A673 (cell line): Measurements from ENCODE around the gene ANKRD44. TPM values are rescaled to one million over a fixed set of nuclear protein-coding genes. Genes with fewer than 3 reads are reported as not detected.

Source experiments
- BruUV-seq: library from RNA; stranded (reverse); fragments of 400-500 nt; replicated peaks from 2 replicates; lab custom pipeline; 2021; lab: Mats Ljungman, UMichigan
- CTCF ChIA-PET: fragments of 300-600 bp; sonication (Branson Sonifier 250); formaldehyde crosslinking; loops from one replicate; lab custom pipeline; 2022; ENCODE audit warnings: antibody characterized with exemption; lab: Charles Lee
- POLR2A ChIA-PET: fragments of 300-600 bp; sonication (Branson Sonifier 250); formaldehyde crosslinking; loops from one replicate; lab custom pipeline; 2022; ENCODE audit warnings: antibody characterized with exemption; ENCODE audit not compliant: low non-redundant PET; lab: Charles Lee
- DNase-seq: peaks from one replicate; pipeline ENCODE4 v3.0.0-alpha.2; 2015; ENCODE audit warnings: low spot score
- H3K27ac ChIP-seq: fragments of 200-600 bp; sonication (generic); 2 replicates; pipeline ENCODE4 v1.5.1; 2016; ENCODE audit warnings: mixed run types, low read depth, mild to moderate bottlenecking, mixed read lengths, antibody characterized with exemption, low read length; ENCODE audit not compliant: poor library complexity, severe bottlenecking
- H3K27me3 ChIP-seq: fragments of 200-600 bp; sonication (generic); replicated peaks from 2 replicates; pipeline ENCODE4 v1.6.1; 2017; ENCODE audit warnings: mixed run types, low read depth, mild to moderate bottlenecking, mixed read lengths, antibody characterized with exemption, low read length; ENCODE audit not compliant: insufficient read depth, poor library complexity
- H3K36me3 ChIP-seq: fragments of 200-600 bp; sonication (generic); 2 replicates; pipeline ENCODE4 v1.6.1; 2016; ENCODE audit warnings: mixed run types, mild to moderate bottlenecking, mixed read lengths, antibody characterized with exemption, low read length; ENCODE audit not compliant: insufficient read depth, poor library complexity, severe bottlenecking
- H3K4me1 ChIP-seq: fragments of 200-600 bp; sonication (generic); 2 replicates; pipeline ENCODE4 v1.6.1; 2017; ENCODE audit warnings: mixed run types, mild to moderate bottlenecking, mixed read lengths, antibody characterized with exemption, low read length; ENCODE audit not compliant: insufficient read depth, poor library complexity, severe bottlenecking
- H3K4me3 ChIP-seq: fragments of 200-600 bp; sonication (generic); 2 replicates; pipeline ENCODE4 v1.5.1; 2016; ENCODE audit warnings: low read depth, mixed run types, mild to moderate bottlenecking, mixed read lengths, low read length; ENCODE audit not compliant: poor library complexity, severe bottlenecking
- H3K9me3 ChIP-seq: fragments of 200-600 bp; sonication (generic); 2 replicates; pipeline ENCODE4 v1.6.1; 2016; ENCODE audit warnings: mixed run types, low read depth, mild to moderate bottlenecking, mixed read lengths, antibody characterized with exemption, low read length; ENCODE audit not compliant: poor library complexity, severe bottlenecking
- CTCF ChIP-seq: fragments of 300-800, 200-600 bp; sonication (generic); conservative IDR thresholded peaks from 2 replicates; pipeline ENCODE4 v1.5.1; 2017; ENCODE audit warnings: low read depth, mild to moderate bottlenecking, antibody characterized with exemption, low read length, moderate library complexity, mixed read lengths
- EZH2 ChIP-seq: fragments of 200-600 bp; sonication (generic); IDR thresholded peaks from 2 replicates; pipeline ENCODE4 v1.6.1; 2017; ENCODE audit warnings: borderline replicate concordance, low read depth, mild to moderate bottlenecking, mixed read lengths, antibody characterized with exemption, low read length; ENCODE audit not compliant: poor library complexity, severe bottlenecking
- intact Hi-C: fragments of 100-400 bp; cut with micrococcal nuclease; formaldehyde crosslinking; loops from one replicate; pipeline ENCODE4 v1.10.0; 2022; ENCODE audit not compliant: unreplicated experiment
- total RNA-seq: library from RNA; stranded (reverse); gene quantifications from 2 replicates; pipeline ENCODE4 v1.2.3, GENCODE V29; 2021

The ANKRD44 gene
- total RNA-seq, 1 experiment from 2014 or later: 17.0 TPM

GRCh38 chr2:197152451-197153228 lies 157.9 kb downstream of the ANKRD44 start:
- ChIA-PET POLR2A (no interaction called here), CTCF (interaction anchor here (0.5 to 0.8 kb wide), 3 partner anchors 16 to 299 kb away, joined by 3 read pairs; no protein-coding TSS in a partner anchor)
- H3K9me3 ChIP-seq: peaks cover 3% of the 10 kb centered on the region
- no peaks in the 10 kb centered on the region for H3K36me3 ChIP-seq
- no peaks in the 10 kb centered on the region for H3K27me3 ChIP-seq
- H3K4me3 ChIP-seq: no peak overlapping the region
- intact Hi-C loops: no loop called here
- H3K4me1 ChIP-seq: no peaks in the 10 kb centered on the region
- TF ChIP-seq CTCF: no peak
- TF ChIP-seq EZH2: no peak
- H3K27ac ChIP-seq: no peak overlapping the region
- no TSS peak for BruUV-seq
- DNase-seq: no peak

GRCh38 chr2:197149546-197149945 lies 161.0 kb downstream of the ANKRD44 start:
- POLR2A ChIA-PET: no interaction called here
- Histone ChIP-seq H3K27me3 (no peaks in the 10 kb centered on the region), H3K9me3 (no peaks in the 10 kb centered on the region), H3K36me3 (no peaks in the 10 kb centered on the region), H3K27ac (no peak overlapping the region), H3K4me1 (peaks cover 18% of the 10 kb centered on the region), H3K4me3 (no peak overlapping the region)
- intact Hi-C loops: no loop called here
- no TSS peak for BruUV-seq
- CTCF ChIA-PET: no interaction called here
- TF ChIP-seq EZH2 (no peak), CTCF (no peak)
- no peak for DNase-seq

GRCh38 chr2:197148401-197148800 lies 162.2 kb downstream of the ANKRD44 start:
- Histone ChIP-seq H3K4me3 (no peak overlapping the region), H3K27me3 (no peaks in the 10 kb centered on the region), H3K27ac (no peak overlapping the region), H3K36me3 (no peaks in the 10 kb centered on the region), H3K9me3 (no peaks in the 10 kb centered on the region), H3K4me1 (peaks cover 27% of the 10 kb centered on the region)
- intact Hi-C loops: no loop called here
- no TSS peak for BruUV-seq
- TF ChIP-seq EZH2: no peak
- no peak for TF ChIP-seq CTCF
- CTCF ChIA-PET: no interaction called here
- DNase-seq: no peak
- POLR2A ChIA-PET: no interaction called here
